GM20000 (cell line): ENCODE measurements around the gene HDGF.

ENCODE experiments used
- DNase-seq: peaks from one replicate; pipeline ENCODE4 v3.0.0; 2012; ENCODE audit warnings: low spot score
- CTCF ChIP-seq: IDR thresholded peaks from 2 replicates; pipeline ENCODE4 v1.5.1; 2012; ENCODE audit warnings: mild to moderate bottlenecking, control low read depth; ENCODE audit errors: extremely low read depth, missing control alignments

Gene HDGF

GRCh38 chr1:156788136-156788535 lies 36.7 kb upstream of the HDGF start:
- DNase-seq, result no peak
- TF ChIP-seq CTCF, result no peak

- DNase-seq, result no peak
- no peak for TF ChIP-seq CTCF
Observed at GRCh38 chr1:156786640-156787039, 35.2 kb upstream of the HDGF start.

GRCh38 chr1:156785458-156785857 lies 34.0 kb upstream of the HDGF start:
- no peak for TF ChIP-seq CTCF
- DNase-seq, result no peak

- no peak for TF ChIP-seq CTCF
- DNase-seq, result no peak
Observed at GRCh38 chr1:156781585-156782186, 30.2 kb upstream of the HDGF start.

GRCh38 chr1:156777573-156777972 lies 26.1 kb upstream of the HDGF start:
- TF ChIP-seq CTCF, result no peak
- no peak for DNase-seq

- no peak for DNase-seq
- no peak for TF ChIP-seq CTCF
Observed at GRCh38 chr1:156776942-156777341, 25.5 kb upstream of the HDGF start.

- no peak for DNase-seq
- no peak for TF ChIP-seq CTCF
Observed at GRCh38 chr1:156775799-156776198, 24.3 kb upstream of the HDGF start.
